T47D (cell line): ENCODE data around the gene PCDH8.
"Not testable (repeated sequence)": the region's sequence is repeated elsewhere in the genome, so short reads cannot be mapped to it uniquely, and the experiment has no call there.

Source experiments
- DNase-seq, 2 experiments: peaks; one replicate each; pipeline versions ENCODE4 v3.0.0 to v3.0.0-alpha.2; 2011 to 2012; ENCODE audit warnings: low read depth in 1 of 2, low spot score in 1 of 2
- JUND ChIP-seq: IDR thresholded peaks from 2 replicates; pipeline ENCODE4 v1.6.1; 2012; ENCODE audit warnings: low read depth
- in situ Hi-C: cut with HindIII; loops from 2 replicates; pipeline ENCODE4 v1.10.0; 2016; ENCODE audit warnings: low sequenced_read_pairs, low pct_unique_long_range_greater_than_20kb

PCDH8 gene

DNA sequence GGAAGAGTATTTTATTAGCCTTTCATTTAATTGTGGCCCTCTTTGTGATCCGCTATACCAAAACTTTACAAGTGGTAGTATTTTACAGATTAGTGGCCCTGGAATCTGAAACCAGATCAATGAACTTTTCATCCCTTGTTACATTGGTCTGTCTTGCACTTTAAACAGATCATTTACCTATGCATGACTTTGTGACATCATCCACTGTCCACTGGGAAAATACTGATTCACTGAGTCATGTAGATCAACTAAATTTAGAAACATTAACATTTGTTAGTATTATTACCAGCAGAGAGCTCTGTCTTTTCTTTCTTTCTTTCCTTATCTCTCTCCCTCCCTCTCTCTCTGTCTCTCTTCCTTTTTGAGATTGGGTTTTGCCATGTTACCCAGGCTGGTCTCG is 17.5 kb downstream of the PCDH8 start:
- in situ Hi-C loops: no loop called here
- no peak for DNase-seq
- TF ChIP-seq JUND: no peak

DNA sequence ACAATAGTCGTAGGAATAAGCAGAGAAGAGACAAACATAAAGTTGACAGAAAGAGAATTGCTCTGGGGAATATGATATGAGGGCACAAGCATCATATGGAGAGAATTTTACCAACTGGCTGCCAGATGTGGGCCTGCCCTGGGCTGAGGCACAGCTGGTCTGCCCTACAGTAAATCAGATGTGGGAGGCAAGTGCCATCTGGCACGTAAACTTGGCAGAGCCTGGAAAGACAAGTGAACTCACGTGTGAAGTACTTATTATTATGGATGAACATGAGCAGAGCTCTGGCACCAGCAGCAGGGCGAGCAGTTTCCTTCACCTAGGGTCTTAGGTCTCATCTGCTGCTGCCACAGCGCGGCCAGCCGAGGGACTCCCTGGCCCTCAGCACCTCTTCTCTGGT is 20.6 kb downstream of the PCDH8 start:
- in situ Hi-C loops: no loop called here
- DNase-seq: no peak
- no peak for TF ChIP-seq JUND

DNA sequence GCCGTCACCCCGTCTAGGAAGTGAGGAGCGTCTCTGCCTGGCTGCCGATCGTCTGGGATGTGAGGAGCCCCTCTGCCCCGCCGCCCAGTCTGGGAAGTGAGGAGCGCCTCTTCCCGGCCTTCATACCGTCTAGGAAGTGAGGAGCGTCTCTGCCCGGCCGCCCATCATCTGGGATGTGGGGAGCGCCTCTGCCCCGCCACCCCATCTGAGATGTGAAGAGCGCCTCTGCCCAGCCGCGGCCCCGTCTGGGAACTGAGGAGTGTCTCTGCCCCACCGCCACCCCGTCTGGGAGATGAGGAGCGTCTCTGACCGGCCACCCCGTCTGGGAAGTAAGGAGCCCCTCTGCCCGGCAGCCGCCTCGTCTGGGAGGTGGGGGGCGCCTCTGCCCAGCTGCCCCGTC is 30.6 kb downstream of the PCDH8 start:
- DNase-seq, in situ Hi-C loops: not testable (repeated sequence)

DNA sequence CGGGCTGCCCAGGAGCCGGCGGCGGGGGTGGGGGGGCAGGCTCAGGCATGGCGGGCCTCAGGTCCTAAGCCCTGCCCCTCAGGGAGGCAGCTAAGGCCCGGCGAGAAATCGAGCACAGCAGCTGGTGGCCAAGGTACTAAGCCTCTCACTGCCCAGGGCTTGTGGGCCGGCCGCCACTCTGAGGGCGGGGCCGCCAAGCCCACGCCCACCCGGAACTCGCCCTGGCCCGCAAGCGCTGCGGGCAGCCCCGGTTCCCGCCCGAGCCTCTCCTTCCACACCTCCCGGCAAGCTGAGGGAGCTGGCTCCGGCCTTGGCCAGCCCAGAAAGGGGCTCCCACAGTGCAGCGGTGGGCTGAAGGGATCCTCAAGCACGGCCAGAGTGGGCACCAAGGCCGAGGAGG is 33.1 kb downstream of the PCDH8 start:
- no peak for DNase-seq
- TF ChIP-seq JUND: no peak
- in situ Hi-C loops: no loop called here

DNA sequence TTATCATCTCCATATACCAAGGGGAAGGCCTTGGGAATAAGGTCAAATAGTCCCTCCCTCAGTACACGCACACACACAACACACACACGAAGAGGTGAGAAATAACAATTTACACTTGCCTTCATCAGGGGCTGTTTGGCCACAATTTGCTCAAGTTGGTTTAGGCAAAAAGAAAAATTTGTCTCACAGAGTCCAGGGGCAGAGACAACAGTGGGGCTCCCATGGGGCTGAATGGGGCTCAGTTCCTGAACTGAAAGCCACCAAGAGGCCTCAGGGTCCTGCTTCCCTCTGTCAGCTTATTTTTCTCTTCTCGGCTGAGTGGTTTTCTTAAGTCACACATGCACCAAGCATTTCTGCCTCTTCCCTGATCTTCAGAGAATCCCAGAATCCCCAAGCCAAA is 35.5 kb downstream of the PCDH8 start:
- in situ Hi-C loops: no loop called here
- DNase-seq: no peak

DNA sequence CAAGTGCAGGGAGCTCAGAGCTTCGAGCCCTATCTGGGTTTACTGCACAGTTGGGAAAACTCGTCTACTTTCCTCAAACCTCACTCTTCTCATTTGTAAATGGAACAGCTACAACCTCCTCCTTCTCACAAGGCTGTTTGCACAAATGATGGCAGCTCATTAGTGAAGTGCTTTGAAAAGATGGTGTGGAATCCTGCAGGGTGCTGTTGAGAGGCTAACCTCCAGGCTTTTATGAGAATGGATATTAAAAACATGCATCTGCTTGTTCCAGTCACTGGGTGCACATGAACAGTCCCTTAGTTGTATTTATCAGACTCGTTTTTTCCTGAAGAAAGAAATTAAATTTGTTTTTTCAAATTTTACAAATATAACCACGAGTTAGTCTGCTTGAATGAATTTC is 36.6 kb downstream of the PCDH8 start:
- DNase-seq: no peak
- TF ChIP-seq JUND: no peak
- in situ Hi-C loops: no loop called here

More for the DNA sequence above, 35.5 kb downstream of the PCDH8 start:
- TF ChIP-seq JUND: no peak

DNA sequence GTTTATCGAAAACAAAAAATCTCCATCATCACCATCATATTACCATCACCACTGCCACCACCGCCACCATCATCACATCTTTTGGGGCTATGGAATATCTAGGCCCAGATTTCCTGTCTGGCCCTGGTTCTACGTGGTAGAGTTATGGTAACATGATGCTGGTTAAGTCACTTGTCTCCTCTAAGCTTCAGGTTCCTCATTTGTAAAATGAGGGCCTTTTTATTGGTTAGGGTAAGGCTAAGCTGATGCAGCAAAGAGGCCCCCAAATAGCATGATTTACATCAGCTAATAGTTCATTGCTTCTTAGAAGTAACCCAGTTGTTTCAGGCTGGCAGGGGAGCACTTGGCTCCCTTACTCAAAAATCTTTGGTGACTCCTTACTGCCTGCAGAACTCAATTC is 37.9 kb downstream of the PCDH8 start:
- TF ChIP-seq JUND: no peak
- no peak for DNase-seq
- in situ Hi-C loops: no loop called here

DNA sequence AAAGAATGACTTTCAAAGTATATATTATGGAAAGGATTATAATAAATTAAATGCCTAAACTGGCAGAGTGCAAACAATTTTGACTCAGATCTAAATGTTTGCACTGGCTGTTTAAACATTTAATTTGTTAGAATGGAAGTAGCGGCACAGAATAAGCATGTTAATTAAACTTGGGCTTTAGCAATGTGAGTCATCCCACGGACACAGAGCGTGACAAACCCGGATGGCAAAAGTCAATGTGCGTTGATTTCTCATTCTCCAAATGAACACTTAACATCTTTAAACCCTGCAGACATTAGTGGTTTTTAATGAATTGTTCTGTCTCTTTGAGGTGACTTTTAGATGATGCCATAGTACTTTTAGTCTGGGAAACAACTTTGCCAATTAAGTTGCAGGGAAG is 38.4 kb downstream of the PCDH8 start:
- no peak for TF ChIP-seq JUND
- DNase-seq: no peak
- in situ Hi-C loops: no loop called here

DNA sequence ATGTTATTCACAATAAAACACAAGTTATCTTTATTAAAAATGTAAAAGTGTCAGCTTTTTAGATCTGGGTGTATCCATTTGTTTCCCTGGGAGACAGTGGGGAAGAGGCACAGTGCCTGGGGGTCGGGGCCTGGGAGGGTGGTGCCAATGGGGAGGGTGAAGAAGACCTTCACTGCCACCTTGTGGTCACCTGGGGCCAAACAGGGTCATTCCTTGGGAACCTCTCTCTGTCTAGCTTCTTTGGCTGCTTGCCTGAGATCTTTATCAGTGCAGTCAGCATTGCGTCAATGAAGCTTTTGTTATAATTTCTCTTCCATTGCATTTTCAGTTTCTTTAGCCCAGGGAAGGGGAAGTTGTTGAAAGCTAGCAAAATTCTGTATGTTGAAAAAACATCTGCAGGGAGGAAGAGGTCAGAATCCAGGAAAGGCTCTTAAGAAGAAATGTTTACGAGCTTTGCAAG is 39.1 kb downstream of the PCDH8 start:
- no peak for TF ChIP-seq JUND
- in situ Hi-C loops: no loop called here
- DNase-seq: peak; percentile 50 to 83

DNA sequence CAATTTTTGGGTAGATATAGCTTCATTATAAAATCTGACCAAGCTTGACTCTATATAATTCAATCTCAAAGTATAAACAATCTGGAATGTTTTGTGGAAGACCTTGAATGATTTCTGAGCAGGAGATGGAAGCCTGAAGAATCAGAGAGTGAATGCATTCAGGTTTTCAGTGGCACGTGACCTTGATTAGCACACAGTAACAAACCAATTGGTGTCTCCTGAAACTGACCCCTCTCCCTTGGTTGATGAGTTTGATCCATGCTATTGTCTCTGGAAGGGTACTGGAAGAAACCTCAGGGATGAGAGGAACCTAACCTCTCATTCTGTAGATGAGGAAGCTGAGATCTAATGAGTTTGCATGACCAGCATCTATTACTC is 39.6 kb downstream of the PCDH8 start:
- in situ Hi-C loops: no loop called here
- TF ChIP-seq JUND: no peak
- no peak for DNase-seq

DNA sequence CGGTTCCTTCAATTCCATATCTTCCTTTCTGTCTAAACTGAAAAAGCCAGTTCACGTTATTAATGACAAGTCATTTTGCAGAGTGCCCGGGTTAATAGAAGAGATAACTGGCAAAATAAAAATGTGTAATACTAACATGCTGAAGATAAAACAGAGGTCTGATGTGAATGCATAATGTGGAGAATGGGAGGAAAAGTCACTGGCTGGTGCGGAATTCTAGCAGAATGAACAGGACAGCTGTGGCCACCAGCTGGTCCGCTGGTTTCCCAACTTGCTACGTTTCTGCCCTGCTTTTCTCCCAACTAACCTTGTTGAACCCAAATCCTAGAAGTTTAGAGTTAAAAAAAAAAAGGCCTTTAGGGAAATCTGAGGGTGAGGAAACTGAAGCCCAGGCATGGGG is 42.4 kb downstream of the PCDH8 start:
- DNase-seq: no peak
- no peak for TF ChIP-seq JUND
- in situ Hi-C loops: no loop called here

DNA sequence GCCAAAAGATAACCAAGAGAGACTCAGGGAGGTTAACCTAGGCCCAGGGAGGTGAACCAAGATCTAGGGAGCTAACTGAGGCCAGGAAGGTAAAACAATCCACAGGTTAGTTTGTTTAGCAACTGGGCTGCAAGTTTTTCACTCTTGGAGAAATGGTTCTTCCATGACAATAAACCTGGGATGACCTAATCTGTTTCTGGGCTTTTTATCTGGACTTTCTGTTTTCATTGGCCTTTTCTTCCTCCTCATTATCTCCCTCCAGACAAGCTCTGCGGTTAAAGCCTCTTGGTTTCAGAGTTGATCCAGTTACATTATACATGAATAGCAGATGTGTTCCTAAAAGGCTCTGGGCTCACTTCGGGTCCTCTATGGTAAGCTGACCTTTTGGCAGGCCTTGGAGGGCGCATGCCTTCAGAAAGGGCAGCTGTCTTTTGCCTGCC is 44.2 kb downstream of the PCDH8 start:
- TF ChIP-seq JUND: no peak
- DNase-seq: no peak
- in situ Hi-C loops: no loop called here

DNA sequence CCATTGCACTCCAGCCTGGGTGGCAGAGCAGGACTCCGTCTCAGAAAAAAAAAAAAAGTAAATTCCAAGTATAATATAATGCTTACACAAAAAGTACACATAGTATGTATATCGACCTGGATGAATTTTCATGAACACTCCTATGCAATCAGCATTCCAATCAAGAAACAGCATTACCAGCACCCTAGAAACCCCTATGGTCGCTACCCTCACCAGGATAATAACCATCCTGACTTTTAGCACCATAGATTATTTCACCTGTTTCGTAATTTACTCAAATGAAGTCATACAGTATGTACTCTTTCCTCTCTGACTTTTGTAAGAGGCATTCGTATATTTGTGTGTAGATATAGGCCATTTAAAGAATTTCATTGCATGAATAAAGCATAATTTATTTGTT is 47.6 kb downstream of the PCDH8 start:
- no peak for TF ChIP-seq JUND
- in situ Hi-C loops: no loop called here
- no peak for DNase-seq

DNA sequence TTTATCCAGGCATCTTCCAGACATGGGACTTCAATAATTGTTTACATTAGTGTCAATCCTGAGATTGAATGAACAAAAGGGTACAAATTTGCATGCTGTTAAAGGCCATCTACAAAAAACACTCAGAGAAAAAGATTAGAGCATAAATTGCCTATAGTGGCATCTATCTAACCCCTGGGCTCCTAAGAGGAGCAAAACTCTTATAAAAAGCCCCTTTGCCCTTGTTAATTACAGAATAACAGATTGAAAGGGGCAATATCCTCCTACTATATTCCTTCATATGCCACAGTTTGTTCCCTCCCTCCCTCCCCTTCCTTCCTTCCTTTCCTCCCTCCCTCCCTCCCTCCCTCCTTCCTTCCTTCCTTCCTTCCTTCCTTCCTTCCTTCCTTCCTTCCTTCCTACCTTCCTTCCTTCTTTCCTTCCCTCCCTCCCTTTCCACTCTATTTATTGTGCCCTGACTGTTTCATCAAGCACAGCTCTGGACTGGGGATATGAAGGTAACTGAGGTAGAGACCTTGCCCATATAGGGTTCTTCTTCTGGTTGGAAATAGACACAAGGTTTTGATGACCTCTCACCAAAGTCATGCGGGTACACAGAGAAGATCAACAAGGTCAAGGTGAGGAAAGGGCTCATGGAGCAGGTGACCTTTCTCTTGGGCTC is 49.5 kb downstream of the PCDH8 start:
- DNase-seq: no peak
- no peak for TF ChIP-seq JUND
- in situ Hi-C loops: no loop called here
